H1 (cell line): ENCODE measurements around the gene IL6R. TPM values are rescaled to one million over a fixed set of nuclear protein-coding genes. Genes with fewer than 3 reads are reported as not detected.

ENCODE experiments used
- CTCF ChIA-PET: fragments of 300-600 bp; sonication (Branson Sonifier 250); formaldehyde crosslinking; loops from one replicate; lab custom pipeline; 2021; ENCODE audit not compliant: partially characterized antibody; lab: Charles Lee
- POLR2A ChIA-PET: fragments of 300-600 bp; sonication (Branson Sonifier 250); formaldehyde crosslinking; loops from one replicate; lab custom pipeline; 2021; ENCODE audit warnings: inconsistent platforms; ENCODE audit not compliant: partially characterized antibody; lab: Charles Lee
- DNase-seq, 2 experiments: peaks; one replicate each; pipeline versions ENCODE4 v3.0.0 to v3.0.0-alpha.2; 2010 to 2022; ENCODE audit warnings: low spot score in 2 of 2, low read depth in 1 of 2, mixed read lengths in 1 of 2
- FAIRE-seq: peaks from 2 replicates; lab custom pipeline; 2011; peaks lifted over from hg19 to GRCh38; lab: Jason Lieb, UNC
- H2AFZ ChIP-seq: 2 replicates; pipeline ENCODE4 v1.8.1; 2012; ENCODE audit warnings: low read length, inconsistent platforms
- H2AK5ac ChIP-seq: 2 replicates; pipeline ENCODE4 v1.6.1; 2013; ENCODE audit warnings: low read depth, low read length
- H2BK120ac ChIP-seq: replicated peaks from 2 replicates; pipeline ENCODE3; 2013; ENCODE audit warnings: low read depth, low read length, inconsistent platforms
- H2BK12ac ChIP-seq: 2 replicates; pipeline ENCODE4 v1.6.1; 2013; ENCODE audit warnings: low read depth, low read length
- H2BK15ac ChIP-seq: 2 replicates; pipeline ENCODE4 v1.6.1; 2013; ENCODE audit warnings: low read length
- H2BK20ac ChIP-seq: 2 replicates; pipeline ENCODE4 v1.6.1; 2013; ENCODE audit warnings: low read length
- H2BK5ac ChIP-seq: 2 replicates; pipeline ENCODE4 v1.6.1; 2013; ENCODE audit warnings: low read depth, low read length
- H3K14ac ChIP-seq: 2 replicates; pipeline ENCODE4 v1.6.1; 2013; ENCODE audit warnings: inconsistent platforms; ENCODE audit not compliant: insufficient read length
- H3K18ac ChIP-seq: 2 replicates; pipeline ENCODE4 v1.6.1; 2013; ENCODE audit warnings: low read length; ENCODE audit errors: extremely low read depth
- H3K23ac ChIP-seq: 2 replicates; pipeline ENCODE4 v1.6.1; 2013; ENCODE audit warnings: inconsistent platforms; ENCODE audit not compliant: insufficient read length
- H3K23me2 ChIP-seq: 2 replicates; pipeline ENCODE4 v1.6.1; 2013; ENCODE audit warnings: low read depth, low read length
- H3K27ac ChIP-seq: 2 replicates; pipeline ENCODE4 v1.6.1; 2011; ENCODE audit warnings: low read depth, low read length, inconsistent platforms
- H3K27me3 ChIP-seq, 4 experiments: replicated peaks in 1 of 4; 1 replicate in 1 of 4; 2 replicates in 3 of 4; pipeline versions ENCODE4 v1.6.1 to v1.8.1; 2011 to 2013; ENCODE audit warnings: low read length in 3 of 4, mild to moderate bottlenecking in 3 of 4, inconsistent platforms in 2 of 4, mixed read lengths in 2 of 4, moderate library complexity in 1 of 4; ENCODE audit not compliant: control insufficient read depth in 3 of 4, insufficient read depth in 3 of 4; ENCODE audit errors: extremely low read depth in 1 of 4
- H3K36me3 ChIP-seq, 4 experiments: 2 replicates each; pipeline versions ENCODE4 v1.6.1 to v1.8.1; 2011 to 2013; ENCODE audit warnings: mild to moderate bottlenecking in 4 of 4, low read length in 3 of 4, moderate library complexity in 2 of 4, control low read depth in 1 of 4, inconsistent platforms in 1 of 4; ENCODE audit not compliant: insufficient read depth in 4 of 4, control insufficient read depth in 2 of 4
- H3K4ac ChIP-seq: replicated peaks from 2 replicates; pipeline ENCODE3; 2013; ENCODE audit warnings: low read length, low read depth, mixed read lengths, inconsistent platforms; ENCODE audit not compliant: insufficient read length
- H3K4me1 ChIP-seq, 4 experiments: replicated peaks in 1 of 4; 1 replicate in 1 of 4; 2 replicates in 3 of 4; pipeline versions ENCODE4 v1.6.1 to v1.8.1; 2011 to 2013; ENCODE audit warnings: low read length in 3 of 4, inconsistent platforms in 2 of 4, mixed read lengths in 1 of 4; ENCODE audit not compliant: insufficient read depth in 4 of 4, control insufficient read depth in 3 of 4
- H3K4me2 ChIP-seq, 2 experiments: 2 replicates each; pipeline versions ENCODE4 v1.6.1 to v1.8.1; 2011 to 2013; ENCODE audit warnings: low read depth in 2 of 2, low read length in 2 of 2, control low read depth in 1 of 2, inconsistent platforms in 1 of 2, mild to moderate bottlenecking in 1 of 2; ENCODE audit not compliant: insufficient read depth in 1 of 2
- H3K4me3 ChIP-seq, 4 experiments: fragments of 200-600, 300-600 bp in 1 of 4; sonication (generic), shearing (Covaris generic), sonication (Bioruptor Twin) in 1 of 4; 2 replicates each; pipeline versions ENCODE4 v1.5.1 to v1.8.1; 2011 to 2016; ENCODE audit warnings: low read length in 4 of 4, low read depth in 3 of 4, control low read depth in 2 of 4, inconsistent platforms in 2 of 4, mild to moderate bottlenecking in 2 of 4, mixed read lengths in 1 of 4, moderate library complexity in 1 of 4; ENCODE audit not compliant: insufficient read depth in 2 of 4; ENCODE audit errors: extremely low read depth in 1 of 4
- H3K56ac ChIP-seq: replicated peaks from 2 replicates; pipeline ENCODE3; 2013; ENCODE audit warnings: low read depth, mild to moderate bottlenecking, mixed read lengths, low read length, inconsistent platforms; ENCODE audit not compliant: insufficient read length
- H3K79me1 ChIP-seq: 2 replicates; pipeline ENCODE4 v1.6.1; 2013; ENCODE audit warnings: low read depth, low read length, control low read depth
- H3K79me2 ChIP-seq, 2 experiments: 2 replicates each; pipeline versions ENCODE4 v1.6.1 to v1.8.1; 2012 to 2013; ENCODE audit warnings: low read length in 2 of 2, mild to moderate bottlenecking in 2 of 2, inconsistent platforms in 1 of 2; ENCODE audit not compliant: insufficient read depth in 2 of 2, control insufficient read depth in 1 of 2
- H3K9ac ChIP-seq, 4 experiments: replicated peaks in 1 of 4; 1 replicate in 1 of 4; 2 replicates in 3 of 4; pipeline versions ENCODE4 v1.6.1 to v1.8.1; 2011 to 2013; ENCODE audit warnings: low read depth in 3 of 4, low read length in 3 of 4, control low read depth in 2 of 4, mild to moderate bottlenecking in 2 of 4, moderate library complexity in 2 of 4, inconsistent platforms in 1 of 4; ENCODE audit errors: extremely low read depth in 1 of 4
- H3K9me3 ChIP-seq, 2 experiments: 2 replicates each; pipeline versions ENCODE4 v1.6.1 to v1.8.1; 2012 to 2013; ENCODE audit warnings: mild to moderate bottlenecking in 2 of 2, moderate library complexity in 2 of 2, control low read depth in 1 of 2, inconsistent platforms in 1 of 2, low read depth in 1 of 2, low read length in 1 of 2, mixed read lengths in 1 of 2; ENCODE audit not compliant: insufficient read depth in 2 of 2
- H4K20me1 ChIP-seq, 2 experiments: replicated peaks in 1 of 2; 2 replicates each; pipeline versions ENCODE3 to v1.8.1; 2011 to 2013; ENCODE audit warnings: inconsistent platforms in 2 of 2, low read length in 2 of 2, mild to moderate bottlenecking in 1 of 2; ENCODE audit not compliant: insufficient read depth in 2 of 2, control insufficient read depth in 1 of 2
- H4K5ac ChIP-seq: 2 replicates; pipeline ENCODE4 v1.6.1; 2013; ENCODE audit warnings: low read length, low read depth, mixed read lengths, inconsistent platforms; ENCODE audit not compliant: insufficient read length
- H4K8ac ChIP-seq: 2 replicates; pipeline ENCODE4 v1.8.0; 2013; ENCODE audit warnings: mild to moderate bottlenecking, moderate library complexity, low read length, inconsistent platforms; ENCODE audit not compliant: insufficient read depth; ENCODE audit errors: extremely low read depth
- H4K91ac ChIP-seq: replicated peaks from 2 replicates; pipeline ENCODE3; 2013; ENCODE audit warnings: low read length, mixed read lengths, inconsistent platforms; ENCODE audit not compliant: insufficient read length
- CBX5 ChIP-seq: fragments of 300-800, 300-1000 bp; sonication (generic); IDR thresholded peaks from 2 replicates; pipeline ENCODE4 v1.7.1; 2016; ENCODE audit warnings: antibody characterized with exemption, low read length, low read depth
- CHD1 ChIP-seq: IDR thresholded peaks from 2 replicates; pipeline ENCODE4 v1.6.1; 2012; ENCODE audit warnings: low read depth, low read length, improper control_type of control experiment
- EP300 ChIP-seq, 2 experiments: IDR thresholded peaks; 1 replicate in 1 of 2; 2 replicates in 1 of 2; pipeline ENCODE4 v1.6.1; 2011 to 2012; ENCODE audit warnings: low read depth in 2 of 2, low read length in 2 of 2, mild to moderate bottlenecking in 2 of 2, borderline replicate concordance in 1 of 2, inconsistent platforms in 1 of 2, moderate library complexity in 1 of 2
- EZH2 ChIP-seq: fragments of 200-600 bp; sonication (generic); IDR thresholded peaks from 2 replicates; pipeline ENCODE4 v1.7.1; 2012; ENCODE audit warnings: low read depth, mild to moderate bottlenecking, moderate library complexity, low read length, inconsistent platforms; ENCODE audit not compliant: severe bottlenecking
- JUN ChIP-seq: IDR thresholded peaks from 2 replicates; pipeline ENCODE4 v1.6.1; 2011; ENCODE audit warnings: low read depth, mild to moderate bottlenecking, improper control_type of control experiment, low read length
- PHF8 ChIP-seq: fragments of 200-600 bp; sonication (generic); conservative IDR thresholded peaks from 2 replicates; pipeline ENCODE4 v1.7.1; 2012; ENCODE audit warnings: low read depth, mild to moderate bottlenecking, inconsistent platforms, low read length, moderate library complexity
- RNF2 ChIP-seq: fragments of 200-900, 300-1000 bp; sonication (generic); IDR thresholded peaks from 2 replicates; pipeline ENCODE4 v1.7.1; 2016; ENCODE audit warnings: borderline replicate concordance, low read depth, mild to moderate bottlenecking, antibody characterized with exemption, low read length; ENCODE audit not compliant: poor library complexity, severe bottlenecking; ENCODE audit errors: missing control alignments
- SAP30 ChIP-seq: fragments of 300-600 bp; sonication (generic); IDR thresholded peaks from 2 replicates; pipeline ENCODE4 v1.7.1; 2012; ENCODE audit warnings: low read length, moderate library complexity, mild to moderate bottlenecking, inconsistent platforms; ENCODE audit not compliant: insufficient read depth, insufficient replicate concordance
- TCF12 ChIP-seq: IDR thresholded peaks from 2 replicates; pipeline ENCODE4 v1.6.1; 2011; ENCODE audit warnings: low read depth, mild to moderate bottlenecking, low read length
- TEAD4 ChIP-seq: IDR thresholded peaks from 2 replicates; pipeline ENCODE4 v1.6.1; 2012; ENCODE audit warnings: low read depth, low read length, inconsistent platforms, mixed read lengths
- WGBS, 2 experiments: shearing (Covaris generic) in 1 of 2; methylation state at CpG; one replicate each; pipeline versions ENCODE4 v1.1.6 to v1.1.7; 2013 to 2015; ENCODE audit warnings: low lambda C conversion rate in 2 of 2, mixed read lengths in 2 of 2, inconsistent platforms in 1 of 2, low coverage in 1 of 2, missing lambda C conversion rate in 1 of 2; ENCODE audit not compliant: insufficient replicate concordance in 2 of 2, insufficient coverage in 1 of 2, insufficient read length in 1 of 2; ENCODE audit errors: extremely low coverage in 1 of 2, missing lambda C conversion rate in 1 of 2; 5-methylcytosine and 5-hydroxymethylcytosine counted together
- polyA plus RNA-seq, 7 experiments: library from polyadenylated mRNA; depleted of rRNA in 3 of 7; stranded (reverse) in 5 of 7; unstranded in 2 of 7; fragments of >200 nt in 5 of 7; fragments of 200-250 nt in 2 of 7; gene quantifications; 1 replicate in 5 of 7; 2 replicates in 1 of 7; 4 replicates in 1 of 7; pipeline versions ENCODE4 v1.2.1 to v1.2.3, GENCODE V29; 2011 to 2013; ENCODE audit warnings: missing spikeins in 2 of 7, mixed read lengths in 2 of 7
- total RNA-seq: library from RNA; stranded (reverse); fragmentation: NEBNext Ultra II Directional; extraction: Animal tissue kit (Norgen Biotek cat#: 25700); gene quantifications from 2 replicates; pipeline ENCODE4 v1.2.1, GENCODE V29; 2021
- TF ChIP-seq, protein P1 (sequence below): IDR thresholded peaks from 2 replicates; pipeline ENCODE4 v1.6.1; 2011; ENCODE audit warnings: low read length, improper control_type of control experiment

Gene IL6R
- total and polyA plus RNA-seq, 2 of the 8 experiments (the other 6 are each of a cell fraction or from before 2014, with no cell fraction given), result 2.3 to 3.0 TPM

DNA sequence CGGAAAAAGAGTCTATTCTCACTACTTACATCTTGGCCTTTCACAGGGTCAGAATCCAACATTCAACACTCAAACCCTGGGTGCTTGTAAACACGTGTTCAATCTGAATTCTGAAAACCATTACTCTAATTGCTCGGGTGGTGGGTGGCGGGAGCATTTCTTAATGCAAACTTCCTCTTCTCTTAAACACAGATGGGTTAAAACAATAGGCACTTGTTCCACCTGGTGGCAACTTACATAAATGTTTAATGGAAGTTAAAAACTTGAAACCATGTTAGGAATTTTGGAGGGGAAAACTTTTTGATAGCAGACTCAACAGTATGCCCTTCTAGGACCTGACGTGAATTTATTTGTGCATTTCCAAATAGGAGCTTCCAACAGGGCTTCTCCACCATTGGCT, 73.5 kb downstream of the IL6R start:
- Histone ChIP-seq H3K27me3 (no peaks in the 10 kb centered on the region), H4K8ac (no peak overlapping the region), H3K23ac (no peak overlapping the region), H3K9ac (no peak overlapping the region), H3K23me2 (no peaks in the 10 kb centered on the region), H2BK120ac (no peak overlapping the region), H3K56ac (no peak overlapping the region), H3K79me2 (no peaks in the 10 kb centered on the region), H3K79me1 (no peaks in the 10 kb centered on the region), H3K4me3 (no peak overlapping the region), H3K18ac (no peak overlapping the region), H3K36me3 (no peaks in the 10 kb centered on the region), H2AFZ (peak overlapping the region; percentile 95; the same call in 1 of the 2 replicates), H4K91ac (no peak overlapping the region), H3K14ac (no peak overlapping the region), H3K4ac (no peak overlapping the region), H2BK5ac (no peak overlapping the region), H4K20me1 (no peaks in the 10 kb centered on the region), H3K4me2 (no peak overlapping the region), H2BK15ac (no peak overlapping the region), H2BK12ac (no peak overlapping the region), H2BK20ac (no peak overlapping the region), H3K27ac (no peak overlapping the region), H2AK5ac (no peak overlapping the region), H3K9me3 (no peaks in the 10 kb centered on the region), H3K4me1 (no peaks in the 10 kb centered on the region; a peak in 1 of 7 replicates), H4K5ac (no peak overlapping the region)
- POLR2A ChIA-PET, result interaction anchor here (0.6 to 1.1 kb wide), 4 partner anchors 75 to 263 kb away, joined by 3 read pairs; no protein-coding TSS in a partner anchor
- 70% methylated on average over 5 of the region's 5 CpGs; no CpG with 5 or more reads in 1 of the 2 experiments for WGBS, 2 experiments
- FAIRE-seq (no peak), DNase-seq (no peak)
- CTCF ChIA-PET, result interaction anchor here (1.1 to 7.5 kb wide), 15 partner anchors 8 to 100 kb away, joined by 3 to 117 read pairs (median 6); no protein-coding TSS in a partner anchor
- no peak for TF ChIP-seq RNF2
- no peak for TF ChIP-seq CBX5
- no peak for TF ChIP-seq TEAD4
- TF ChIP-seq SAP30, result no peak
- TF ChIP-seq, protein P1, sequence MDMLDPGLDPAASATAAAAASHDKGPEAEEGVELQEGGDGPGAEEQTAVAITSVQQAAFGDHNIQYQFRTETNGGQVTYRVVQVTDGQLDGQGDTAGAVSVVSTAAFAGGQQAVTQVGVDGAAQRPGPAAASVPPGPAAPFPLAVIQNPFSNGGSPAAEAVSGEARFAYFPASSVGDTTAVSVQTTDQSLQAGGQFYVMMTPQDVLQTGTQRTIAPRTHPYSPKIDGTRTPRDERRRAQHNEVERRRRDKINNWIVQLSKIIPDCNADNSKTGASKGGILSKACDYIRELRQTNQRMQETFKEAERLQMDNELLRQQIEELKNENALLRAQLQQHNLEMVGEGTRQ, result no peak
- no peak for TF ChIP-seq JUN
- no peak for TF ChIP-seq TCF12
- TF ChIP-seq CHD1, result no peak
- TF ChIP-seq PHF8, result no peak
- no peak for TF ChIP-seq EZH2
- TF ChIP-seq EP300 (IDR thresholded peaks at IDR 0.05; ENCODE audit: borderline replicate concordance in 1 of 2, low read depth in 2 of 2, low read length in 2 of 2), result no peak
